ENCODE measurements around the gene STPG4.

- TF ChIP-seq CTCF (IDR thresholded peaks at IDR 0.05; ENCODE audit: low read length) = no peak
- TF ChIP-seq EZH2 (optimal IDR thresholded peaks at IDR 0.05; ENCODE audit: low read depth, low read length) = no peak
These were observed 94.4 kb downstream of the STPG4 start for GRCh38 chr2:47060652-47061170.

Data from MM.1S (cell line).